Stimulated activated CD4-positive, alpha-beta T cell treated with anti-CD3 and anti-CD28 coated beads, Interleukin-12 subunit alpha, Interleukin-12 subunit beta, amount 100 ng/mL, for 4 hours (primary cell): Measurements from ENCODE around the gene GRAP2.

Experiments
- DNase-seq: peaks from one replicate; pipeline ENCODE4 v3.0.0-alpha.2; 2020

GRAP2 gene

DNA sequence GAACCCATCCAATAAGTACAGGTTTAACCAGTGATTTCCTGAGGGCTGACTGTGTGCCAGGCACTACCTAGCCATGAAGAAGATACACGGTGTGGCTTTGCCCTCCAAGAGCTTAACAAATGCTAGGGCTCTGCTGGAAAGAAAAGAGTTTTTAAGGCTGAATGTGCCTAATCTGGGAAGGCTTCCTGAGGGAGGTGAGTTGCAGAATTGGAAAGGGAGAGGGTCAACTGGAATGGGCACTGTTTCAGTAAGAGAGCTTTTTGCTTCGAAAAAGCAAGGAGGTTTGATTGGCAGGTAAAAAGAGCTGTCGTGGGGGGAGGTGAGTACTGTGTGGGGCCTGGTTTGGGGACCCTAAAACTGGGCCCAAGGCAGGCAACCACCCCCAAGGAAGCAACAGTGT lies 96.5 kb downstream of the GRAP2 start:
- no peak for DNase-seq

DNA sequence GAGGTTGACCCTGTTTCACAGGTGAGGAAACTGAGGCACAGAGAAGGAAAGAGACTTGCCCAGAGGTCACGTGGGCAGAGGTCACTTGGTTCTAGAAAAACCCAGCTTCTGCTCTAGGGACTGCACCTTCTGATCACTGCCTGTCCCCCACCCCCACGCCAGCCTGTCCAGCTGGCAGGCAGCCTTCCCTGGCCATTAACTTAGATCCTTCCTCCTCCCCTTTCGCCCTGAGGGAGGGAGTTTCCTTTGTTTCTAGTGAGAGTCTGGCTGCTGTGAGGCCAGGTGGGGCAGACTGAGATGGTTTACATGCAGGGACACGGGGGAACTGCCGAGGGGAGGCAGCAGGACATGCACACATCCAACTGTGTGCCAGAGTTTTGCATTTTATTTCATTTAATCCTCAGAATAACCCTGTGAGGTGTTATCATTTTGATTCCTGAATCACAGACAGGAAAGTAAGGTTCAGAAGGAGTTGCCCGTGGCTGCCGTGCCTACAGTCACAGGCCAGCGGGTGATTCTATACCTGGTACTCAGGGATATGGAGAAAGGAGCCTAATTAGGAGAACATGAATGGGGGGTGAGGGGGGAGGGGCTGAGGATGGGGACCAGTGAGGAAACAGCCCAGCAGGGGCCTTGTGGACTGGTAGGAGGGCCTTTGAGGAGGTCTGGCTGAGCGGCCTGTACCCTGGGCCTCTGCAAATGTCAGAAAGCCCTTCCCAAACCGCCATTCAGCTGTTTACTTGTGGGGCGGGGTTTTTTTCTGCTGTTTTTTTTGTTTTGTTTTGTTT lies 97.2 kb downstream of the GRAP2 start:
- no peak for DNase-seq

DNA sequence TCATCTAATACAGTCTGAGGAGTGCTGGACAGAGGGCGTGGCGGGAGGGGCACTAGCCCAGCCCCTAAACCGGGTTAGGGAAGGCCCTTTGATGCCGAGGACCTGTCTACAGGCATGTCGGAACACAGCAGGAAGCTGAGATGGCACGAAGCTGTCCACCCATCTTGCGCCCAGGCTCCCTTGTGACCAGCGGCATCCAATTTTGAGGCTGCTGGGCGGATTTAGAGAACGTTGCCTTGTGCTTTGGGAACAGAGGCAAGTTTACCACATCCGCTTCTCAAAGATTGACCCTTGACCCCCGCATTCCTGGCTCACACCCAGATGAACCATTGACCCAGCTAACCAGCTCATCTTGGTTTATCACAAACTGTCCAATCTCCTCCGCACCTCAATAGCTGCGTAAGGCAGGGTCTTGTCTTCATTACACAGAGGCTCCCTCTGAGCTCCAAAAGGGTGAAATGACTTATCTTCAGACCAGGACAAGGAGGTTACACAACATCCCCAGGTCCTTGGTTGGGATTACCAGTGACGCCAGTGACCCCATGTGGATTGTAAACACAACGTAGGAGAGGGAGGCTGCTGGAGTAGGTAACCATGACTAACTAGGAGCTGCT lies 98.4 kb downstream of the GRAP2 start:
- no peak for DNase-seq

DNA sequence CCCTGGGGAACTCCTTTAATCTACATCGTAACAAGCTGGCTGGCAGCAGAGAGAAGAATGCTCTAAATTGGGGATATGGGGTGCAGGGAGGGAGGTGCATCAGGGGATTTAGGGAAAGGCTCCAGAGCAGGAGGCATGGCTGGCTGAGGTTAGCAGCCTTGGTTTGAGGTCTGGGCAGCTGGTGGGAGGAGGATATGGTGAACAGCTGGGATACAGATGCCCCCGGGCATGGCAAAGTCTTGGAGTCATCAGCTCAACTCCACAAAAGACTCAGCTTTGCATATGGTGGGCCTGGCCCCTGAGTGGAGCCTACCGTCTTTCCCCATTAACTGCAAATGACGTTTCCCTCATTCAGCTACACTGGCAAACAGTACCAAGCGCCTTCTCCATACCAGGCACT lies 99.3 kb downstream of the GRAP2 start:
- no peak for DNase-seq

DNA sequence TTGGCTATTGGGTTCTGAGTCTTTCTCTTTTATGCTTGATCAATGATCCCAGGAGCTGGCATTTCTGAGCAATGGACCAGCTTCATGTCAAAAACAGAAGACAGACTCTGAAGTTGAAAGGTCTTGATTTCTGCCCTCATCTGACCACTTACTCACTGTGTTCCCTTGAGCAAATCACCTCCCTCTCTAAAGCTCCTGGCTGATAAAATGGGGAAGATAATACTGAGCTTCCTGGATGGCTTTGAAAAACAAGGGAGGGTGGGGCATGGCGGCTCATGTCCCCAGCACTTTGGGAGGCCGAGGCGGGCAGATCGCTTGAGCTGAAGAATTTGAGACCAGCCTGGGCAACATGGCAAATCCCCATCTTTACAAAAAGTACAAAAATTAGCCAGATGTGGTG lies 100.2 kb downstream of the GRAP2 start:
- no peak for DNase-seq

DNA sequence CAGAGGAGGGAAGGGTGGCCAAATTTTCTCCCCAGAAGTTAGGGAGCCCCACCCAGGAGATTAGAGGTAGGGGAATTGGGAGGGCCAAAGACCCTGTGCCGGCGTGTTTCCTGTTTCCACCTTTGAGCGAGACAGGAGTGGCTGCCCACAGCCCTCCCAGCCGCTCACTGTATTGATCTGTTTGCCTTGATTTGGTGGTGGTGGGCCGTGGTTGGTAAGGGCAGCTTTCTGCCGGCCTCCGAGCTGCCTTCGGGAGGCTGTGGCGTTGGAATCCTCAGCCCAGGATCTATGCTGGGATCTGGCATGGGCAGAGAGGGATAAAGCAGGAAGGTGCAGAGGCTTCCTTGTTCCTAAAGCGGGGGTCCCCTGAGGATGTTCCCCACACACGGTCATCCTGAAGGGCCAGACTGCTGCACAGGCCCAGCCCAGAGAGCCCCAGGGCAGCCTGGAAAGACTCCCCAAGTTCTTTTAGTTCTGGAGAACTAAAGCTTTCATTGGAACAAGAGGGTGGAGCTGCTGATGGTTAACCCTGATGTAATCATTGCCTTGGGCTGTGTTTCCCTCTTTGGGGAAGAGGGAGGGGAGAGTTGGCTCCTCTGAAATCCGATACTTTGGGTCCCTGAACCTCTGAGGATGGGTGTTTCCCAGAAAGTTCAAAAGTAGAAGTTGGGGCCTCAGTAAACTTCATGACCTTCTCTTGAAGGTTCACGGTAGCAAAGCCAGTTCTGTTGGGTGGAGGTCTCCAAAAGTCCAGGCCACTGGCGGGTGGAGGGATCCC lies 101.1 kb downstream of the GRAP2 start:
- DNase-seq = no peak

DNA sequence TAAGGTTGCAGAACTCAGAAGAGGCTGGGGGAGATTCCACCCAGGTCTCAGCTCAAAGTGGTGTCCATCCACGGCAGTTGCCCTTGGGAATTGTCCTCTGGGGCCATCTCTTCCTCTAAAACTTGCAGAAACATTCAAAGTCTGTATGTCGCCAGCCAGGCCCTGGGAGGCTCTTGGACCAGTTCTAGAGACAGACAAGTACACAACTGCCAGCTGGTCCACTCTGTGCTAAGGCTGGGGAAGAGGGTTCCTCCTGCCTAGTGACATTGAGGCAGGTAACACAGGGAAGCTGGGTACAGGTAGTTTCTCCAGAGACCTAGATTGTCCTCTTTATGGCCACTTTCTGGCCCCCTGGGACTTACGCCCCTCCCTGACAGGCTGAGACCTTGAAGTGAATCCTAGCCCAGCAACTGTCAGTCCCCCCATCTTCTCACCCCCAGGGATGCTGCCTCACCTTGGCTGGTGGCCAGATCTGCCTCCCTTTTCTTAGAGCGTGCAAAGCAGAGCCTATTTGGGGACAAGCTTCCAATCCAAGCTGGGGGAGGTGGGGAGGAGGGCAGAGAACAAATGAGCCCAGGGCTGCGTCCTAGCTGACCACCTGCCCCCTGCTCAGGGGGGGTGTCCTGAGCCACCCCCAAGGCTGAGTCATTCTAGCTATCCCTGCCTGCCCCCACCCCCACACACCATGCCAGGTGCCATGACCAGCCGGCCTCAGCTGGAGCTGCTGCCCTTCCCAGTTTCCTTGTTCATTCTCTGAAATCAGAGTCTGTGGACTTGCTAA lies 102.2 kb downstream of the GRAP2 start:
- no peak for DNase-seq

DNA sequence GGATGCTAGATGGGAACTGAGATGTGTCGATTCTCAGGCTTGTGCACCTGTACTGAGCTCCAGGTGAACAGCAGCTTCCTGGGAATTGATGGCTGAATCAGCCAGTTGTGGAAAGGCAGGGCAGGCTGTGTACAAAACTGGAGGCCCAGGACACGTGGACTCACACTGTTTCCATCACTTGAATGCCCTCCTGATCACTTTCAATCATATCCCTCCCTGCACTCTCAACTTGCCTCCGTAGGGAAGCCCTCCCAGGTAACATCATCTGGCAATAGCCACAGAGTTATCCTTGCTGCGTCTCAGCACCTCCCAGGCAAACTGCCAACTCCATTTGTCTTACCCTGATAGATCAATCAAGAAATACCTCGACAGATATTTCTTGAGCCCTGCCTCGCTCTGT lies 104.0 kb downstream of the GRAP2 start:
- DNase-seq = no peak

DNA sequence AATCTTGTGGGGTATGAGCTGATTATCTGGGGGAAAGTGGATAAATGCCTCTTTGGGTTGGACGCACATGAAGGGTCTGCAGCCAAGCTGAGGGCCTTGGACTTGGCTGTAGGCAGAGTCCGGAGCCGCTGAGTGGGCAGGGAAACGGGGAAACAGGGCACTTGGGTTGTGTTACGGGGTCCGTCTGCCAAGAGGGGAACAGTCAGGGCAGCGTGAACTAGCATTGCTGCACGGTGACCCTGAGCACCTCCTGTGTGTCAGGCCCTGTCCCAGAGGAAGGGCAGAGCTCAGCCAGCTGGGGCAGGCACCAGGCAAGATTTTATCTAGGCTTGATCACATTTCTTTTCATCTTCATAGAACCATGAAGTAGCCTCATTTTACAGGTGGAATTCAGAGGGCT lies 105.8 kb downstream of the GRAP2 start:
- DNase-seq = no peak

DNA sequence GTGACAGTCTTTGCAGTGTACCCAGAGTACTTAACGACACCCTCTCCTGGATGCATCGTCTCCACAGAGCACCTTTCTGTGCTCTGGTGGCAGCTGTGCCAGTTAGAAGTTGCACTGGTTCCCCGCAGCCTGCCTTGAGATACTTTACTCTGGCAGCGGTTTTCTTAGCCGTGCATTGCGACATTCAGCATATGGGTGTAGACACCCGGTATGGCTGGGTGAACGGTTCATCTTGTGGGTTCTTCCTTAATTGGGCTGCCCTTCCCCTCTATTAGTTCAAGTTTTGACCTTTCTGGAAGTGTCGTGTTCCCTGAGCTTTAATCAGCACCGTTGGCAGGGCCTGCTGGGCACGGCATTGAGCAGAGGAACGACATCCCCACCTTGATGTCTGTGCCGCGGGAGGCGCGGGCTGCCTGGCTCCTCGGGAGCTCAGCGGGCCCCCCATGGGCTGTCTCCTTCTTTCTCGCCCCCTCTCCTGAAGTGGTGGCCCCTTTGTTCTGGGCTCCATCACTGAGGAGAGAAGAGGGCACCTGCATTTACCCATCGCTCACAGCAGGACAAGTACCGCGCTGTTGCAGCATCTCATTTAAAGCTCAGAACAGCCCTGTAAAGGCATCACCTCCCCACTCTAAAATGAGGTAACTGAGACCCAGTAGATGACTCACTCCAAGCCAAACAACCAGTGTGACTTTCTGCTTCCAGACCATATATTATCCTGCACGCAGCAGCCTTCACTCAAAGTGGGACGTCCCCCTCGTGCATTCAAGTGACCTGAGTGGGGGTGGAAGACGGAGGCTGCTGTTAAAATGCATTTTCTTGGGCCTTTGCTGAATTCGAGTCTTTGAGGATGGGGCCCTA lies 107.2 kb downstream of the GRAP2 start:
- DNase-seq = no peak

DNA sequence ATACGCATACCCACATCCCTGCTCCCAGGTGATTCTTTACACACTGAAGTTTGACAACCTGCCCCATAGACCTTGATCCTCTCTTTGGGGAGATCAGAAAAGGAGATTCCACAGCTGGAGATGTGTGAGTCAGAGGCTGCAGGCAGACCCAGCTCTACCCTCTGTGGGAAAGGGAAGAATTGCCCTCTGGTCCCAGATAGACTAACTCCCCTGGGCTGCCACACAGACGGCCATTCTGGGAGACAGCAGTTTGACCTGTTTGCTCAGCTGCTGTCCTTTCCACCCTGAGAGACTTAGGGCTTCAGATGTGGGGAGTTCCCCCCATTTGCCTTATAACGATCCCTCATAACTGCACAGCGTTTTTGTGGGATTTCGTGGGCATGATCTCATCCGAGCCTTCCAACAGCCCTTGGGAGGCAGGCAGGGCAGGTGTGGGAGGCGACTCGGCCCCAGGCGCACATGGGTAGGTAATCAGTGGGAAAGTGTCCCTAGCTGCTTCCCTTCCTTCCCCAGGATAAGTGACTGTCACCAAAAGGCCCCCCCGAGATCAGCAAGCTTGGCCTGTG lies 107.9 kb downstream of the GRAP2 start:
- DNase-seq = no peak

DNA sequence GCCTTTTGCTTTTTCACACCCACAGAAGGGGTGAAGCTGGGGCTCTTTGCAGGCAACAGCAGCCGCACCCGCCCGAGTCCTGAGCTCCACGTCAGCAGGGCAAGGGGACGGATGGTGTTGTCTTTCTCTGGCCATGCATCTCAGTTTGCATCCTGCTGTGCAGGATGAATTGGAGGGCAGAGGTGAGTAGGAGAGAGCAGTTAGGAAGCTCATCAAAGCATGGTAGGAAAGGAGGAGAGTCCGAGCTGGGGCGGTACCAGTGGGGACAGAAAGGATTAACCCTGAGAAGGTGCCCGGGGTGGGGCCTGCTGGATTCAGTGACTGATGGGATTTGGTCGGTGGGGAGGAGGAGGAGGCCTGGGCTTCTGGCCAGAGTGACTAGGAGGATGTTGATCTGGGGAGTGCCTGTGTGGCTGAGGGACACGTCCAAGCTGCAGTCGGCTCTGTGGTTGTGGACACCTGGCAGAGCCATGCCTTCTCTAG lies 108.4 kb downstream of the GRAP2 start:
- no peak for DNase-seq

DNA sequence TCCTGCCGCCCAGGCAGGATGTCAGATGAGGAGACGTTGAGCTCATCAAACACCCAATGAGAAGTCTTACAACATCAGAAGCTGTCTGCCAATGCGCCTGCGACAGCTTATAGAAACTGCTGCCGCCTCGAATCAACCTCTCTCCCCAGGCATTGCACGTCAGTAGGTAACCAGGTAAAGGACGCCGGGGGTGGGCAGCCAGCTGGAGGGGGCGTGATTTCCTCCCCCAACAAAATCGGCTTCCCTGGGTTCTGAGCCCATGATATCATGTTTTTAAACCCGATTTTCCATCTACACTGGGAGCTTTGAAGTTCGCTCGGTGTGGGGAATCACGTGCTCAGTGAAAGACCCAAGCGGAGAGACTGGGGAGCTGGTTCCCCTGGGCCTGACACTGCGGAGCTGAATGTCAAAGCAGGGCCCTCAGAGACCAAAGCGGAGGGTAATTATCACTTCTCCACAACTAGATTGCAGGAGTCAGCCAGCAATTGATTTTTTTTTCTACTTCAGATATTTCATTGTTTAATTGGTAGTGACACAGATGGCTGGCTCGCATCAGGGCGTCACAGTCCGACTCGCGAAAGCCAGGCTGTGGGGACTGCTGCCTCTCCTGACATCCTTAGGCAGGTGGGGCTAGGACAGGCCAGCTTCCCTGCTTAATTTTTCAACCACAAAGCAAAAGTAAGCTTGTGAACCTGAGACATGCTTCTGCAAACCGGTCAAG lies 109.2 kb downstream of the GRAP2 start:
- DNase-seq = no peak

DNA sequence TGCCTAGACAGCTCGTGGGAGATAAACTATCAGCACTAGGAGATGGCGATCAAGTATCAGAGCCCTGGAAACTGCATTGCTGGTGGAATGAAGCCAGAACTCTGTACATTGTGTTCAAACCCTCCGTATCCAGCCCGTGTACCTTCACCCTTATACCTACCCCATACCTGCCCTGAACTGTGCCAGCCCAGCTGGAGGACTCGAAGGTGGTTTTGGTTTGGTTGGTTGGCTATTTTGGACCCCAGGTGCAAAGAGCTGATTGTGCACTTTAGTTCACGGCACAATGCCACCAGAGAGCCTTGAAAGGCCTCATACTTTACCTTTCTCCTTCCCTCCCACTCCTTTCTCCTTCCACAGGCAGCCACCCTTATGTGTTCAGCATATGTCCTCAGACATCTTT lies 109.9 kb downstream of the GRAP2 start:
- DNase-seq = no peak

DNA sequence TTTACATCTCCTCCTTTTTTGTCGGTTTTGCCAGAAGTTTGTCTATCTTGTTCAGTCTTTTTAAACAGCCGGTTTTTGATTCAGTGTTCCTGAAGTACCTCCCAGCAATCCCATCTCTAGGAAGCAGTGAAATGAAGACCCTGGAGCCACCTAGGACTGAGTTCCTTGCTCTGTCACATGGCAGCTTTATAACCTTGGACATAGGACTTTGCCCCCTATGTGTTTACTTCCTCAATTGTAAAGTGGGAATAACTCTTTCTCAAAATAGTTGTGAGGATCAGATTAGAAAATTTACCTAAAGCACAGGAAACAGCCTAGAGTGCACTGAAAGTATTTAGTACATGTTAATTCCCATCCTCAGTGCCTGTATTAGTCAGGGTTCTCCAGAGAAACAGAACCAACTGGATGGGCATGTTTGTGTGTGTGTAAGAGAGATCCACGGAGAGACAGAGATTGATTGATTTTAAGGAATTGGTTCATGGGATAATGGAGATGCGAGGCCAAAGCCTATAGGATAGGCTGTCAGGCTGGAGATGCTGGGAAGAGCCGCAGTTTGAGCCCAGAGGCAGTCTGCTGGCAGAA lies 113.9 kb downstream of the GRAP2 start:
- no peak for DNase-seq

DNA sequence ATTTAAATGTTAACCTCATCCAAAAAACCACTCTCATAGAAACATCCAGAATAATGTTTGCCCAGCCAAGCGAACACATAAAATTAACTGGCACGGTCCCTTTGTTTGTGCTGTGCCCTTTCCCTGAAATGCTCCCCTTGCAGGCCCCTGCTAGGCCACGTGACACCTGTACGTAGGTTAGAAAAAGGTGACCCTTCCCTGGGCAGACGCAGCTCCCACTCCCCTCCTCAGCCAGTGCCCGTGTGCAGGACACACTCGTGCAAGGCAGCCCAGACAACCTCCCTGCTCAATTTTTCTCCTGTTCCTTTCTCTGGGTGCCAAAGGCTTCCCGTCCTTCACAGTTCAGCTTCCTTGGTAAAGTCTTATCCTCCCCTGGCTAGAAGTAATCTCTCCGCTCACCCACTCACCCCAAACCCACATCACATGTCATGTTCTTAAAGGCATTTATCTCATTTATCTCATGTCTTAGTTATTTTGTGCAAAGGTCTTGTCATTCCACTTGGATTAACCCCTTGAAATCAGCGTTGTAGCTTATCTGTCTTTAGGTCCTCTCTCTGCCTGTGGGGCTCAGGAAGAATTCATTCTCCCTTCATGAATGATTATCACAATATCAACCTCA lies 114.6 kb downstream of the GRAP2 start:
- no peak for DNase-seq

DNA sequence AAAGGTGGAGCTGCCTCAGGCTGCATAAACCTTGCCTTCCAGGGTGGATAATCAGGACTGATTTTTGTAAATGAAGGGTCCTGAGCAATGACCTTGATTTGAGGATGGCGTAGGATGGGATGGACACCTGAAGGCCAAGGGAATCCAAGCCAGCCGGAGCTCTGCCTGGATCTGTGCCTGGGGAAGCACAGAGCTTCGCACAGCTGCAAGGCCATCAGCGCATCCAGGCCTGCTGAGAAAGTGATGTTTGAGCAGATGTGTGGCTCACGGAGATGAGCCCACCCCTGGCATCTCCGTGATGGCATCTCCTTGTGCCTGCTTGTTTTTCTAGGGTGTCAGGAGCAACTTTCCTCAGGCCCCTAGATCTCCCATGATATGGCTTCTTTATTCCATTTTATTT lies 117.2 kb downstream of the GRAP2 start:
- no peak for DNase-seq

DNA sequence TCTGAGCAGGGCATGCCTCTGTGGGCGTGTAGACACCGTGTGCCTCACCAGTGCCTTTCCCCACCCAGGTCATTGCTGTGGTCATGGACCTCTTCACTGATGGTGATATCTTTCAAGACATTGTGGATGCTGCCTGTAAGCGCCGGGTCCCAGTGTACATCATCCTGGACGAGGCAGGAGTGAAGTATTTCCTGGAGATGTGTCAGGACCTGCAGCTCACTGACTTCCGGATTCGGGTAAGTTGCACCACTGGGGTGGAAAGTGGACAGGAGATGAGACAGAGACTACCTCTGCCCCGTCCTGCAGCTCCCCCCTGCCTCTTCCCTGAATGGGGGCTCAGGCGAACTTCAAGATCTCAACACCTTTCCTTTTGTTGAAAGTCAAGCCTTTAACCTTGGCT lies 118.2 kb downstream of the GRAP2 start:
- DNase-seq = no peak

DNA sequence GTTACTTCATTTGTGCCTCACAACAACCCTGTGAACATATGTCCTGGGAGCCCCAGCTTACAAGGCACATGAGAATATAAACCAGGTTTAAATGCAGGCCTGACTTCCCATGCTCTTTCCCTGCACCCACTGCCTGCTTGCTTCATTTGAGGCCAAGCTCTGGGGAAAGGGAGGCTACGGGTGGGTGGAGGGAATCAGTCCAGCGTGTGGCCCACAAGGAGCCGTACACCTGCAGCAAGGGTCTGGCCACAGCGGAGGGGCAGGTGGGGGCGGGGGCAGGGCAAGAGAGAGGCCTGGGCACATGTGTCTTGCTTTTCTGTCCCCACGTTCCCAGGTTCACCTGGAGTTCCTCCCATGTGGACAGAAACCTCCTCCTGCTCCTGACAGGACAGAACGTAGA lies 120.1 kb downstream of the GRAP2 start:
- no peak for DNase-seq

DNA sequence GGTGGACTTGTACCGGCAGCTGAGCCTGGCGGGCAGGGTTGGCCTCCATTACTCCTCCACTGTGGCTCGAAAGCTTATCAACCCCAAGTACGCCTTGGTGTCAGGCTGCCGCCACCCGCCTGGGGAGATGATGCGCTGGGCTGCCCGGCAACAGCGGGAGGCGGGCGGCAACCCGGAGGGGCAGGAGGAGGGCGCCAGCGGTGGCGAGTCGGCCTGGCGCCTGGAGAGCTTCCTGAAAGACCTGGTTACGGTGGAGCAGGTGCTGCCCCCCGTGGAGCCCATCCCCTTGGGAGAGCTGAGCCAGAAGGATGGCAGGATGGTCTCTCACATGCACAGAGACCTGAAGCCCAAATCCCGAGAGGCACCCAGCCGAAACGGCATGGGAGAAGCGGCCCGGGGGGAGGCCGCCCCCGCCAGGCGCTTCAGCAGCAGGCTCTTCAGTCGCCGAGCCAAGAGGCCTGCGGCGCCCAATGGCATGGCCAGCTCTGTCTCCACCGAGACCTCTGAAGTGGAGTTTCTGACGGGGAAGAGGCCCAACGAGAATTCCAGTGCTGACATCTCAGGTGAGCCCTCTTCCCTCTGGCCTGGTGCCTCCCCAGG lies 120.6 kb downstream of the GRAP2 start:
- DNase-seq = no peak
